ENCODE measurements around the gene NRP1.

DNA sequence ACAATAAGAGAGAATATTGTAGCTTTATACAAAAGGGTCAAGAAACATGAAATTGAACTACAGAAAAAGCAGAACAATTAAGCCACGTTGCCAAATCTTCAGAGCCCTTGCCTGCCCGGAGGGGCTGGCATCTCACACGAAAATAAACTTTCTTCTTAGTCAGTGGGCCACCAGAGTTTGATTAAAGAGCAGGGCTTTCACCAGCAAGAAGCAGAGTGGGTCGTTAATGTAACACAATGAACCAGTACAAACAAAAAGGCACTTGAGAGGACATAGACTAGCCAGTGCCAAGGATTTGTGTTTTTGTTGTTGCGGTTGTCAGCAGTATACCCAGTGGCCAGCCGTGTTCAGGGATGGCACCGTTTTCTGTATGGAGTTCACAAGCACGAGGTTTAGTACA lies 155.4 kb downstream of the NRP1 start:
- TF ChIP-seq EZH2 (IDR thresholded peaks at IDR 0.05; ENCODE audit: borderline replicate concordance, low read depth, low read length, severe bottlenecking) (no peak), POLR2A (IDR thresholded peaks at IDR 0.05; ENCODE audit: low read depth, low read length) (no peak), MYC (IDR thresholded peaks at IDR 0.05; ENCODE audit: low read depth, low read length) (no peak), POLR2AphosphoS5 (IDR thresholded peaks at IDR 0.05; ENCODE audit: insufficient read depth, low read depth, low read length) (no peak), FOS (IDR thresholded peaks at IDR 0.05; ENCODE audit: borderline replicate concordance, insufficient read depth, low read length) (no peak), JUN (IDR thresholded peaks at IDR 0.05; ENCODE audit: borderline replicate concordance, insufficient read depth, insufficient read length, low read depth) (no peak), GATA2 (IDR thresholded peaks at IDR 0.05; ENCODE audit: insufficient read depth, insufficient read length, low read depth, low read length) (no peak)
- TF ChIP-seq, protein P1, sequence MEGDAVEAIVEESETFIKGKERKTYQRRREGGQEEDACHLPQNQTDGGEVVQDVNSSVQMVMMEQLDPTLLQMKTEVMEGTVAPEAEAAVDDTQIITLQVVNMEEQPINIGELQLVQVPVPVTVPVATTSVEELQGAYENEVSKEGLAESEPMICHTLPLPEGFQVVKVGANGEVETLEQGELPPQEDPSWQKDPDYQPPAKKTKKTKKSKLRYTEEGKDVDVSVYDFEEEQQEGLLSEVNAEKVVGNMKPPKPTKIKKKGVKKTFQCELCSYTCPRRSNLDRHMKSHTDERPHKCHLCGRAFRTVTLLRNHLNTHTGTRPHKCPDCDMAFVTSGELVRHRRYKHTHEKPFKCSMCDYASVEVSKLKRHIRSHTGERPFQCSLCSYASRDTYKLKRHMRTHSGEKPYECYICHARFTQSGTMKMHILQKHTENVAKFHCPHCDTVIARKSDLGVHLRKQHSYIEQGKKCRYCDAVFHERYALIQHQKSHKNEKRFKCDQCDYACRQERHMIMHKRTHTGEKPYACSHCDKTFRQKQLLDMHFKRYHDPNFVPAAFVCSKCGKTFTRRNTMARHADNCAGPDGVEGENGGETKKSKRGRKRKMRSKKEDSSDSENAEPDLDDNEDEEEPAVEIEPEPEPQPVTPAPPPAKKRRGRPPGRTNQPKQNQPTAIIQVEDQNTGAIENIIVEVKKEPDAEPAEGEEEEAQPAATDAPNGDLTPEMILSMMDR (IDR thresholded peaks at IDR 0.05; ENCODE audit: extremely low read depth in 1 of 2, insufficient read depth in 1 of 2, low read depth in 1 of 2, low read length in 2 of 2): no peak
- TF ChIP-seq, protein P2, sequence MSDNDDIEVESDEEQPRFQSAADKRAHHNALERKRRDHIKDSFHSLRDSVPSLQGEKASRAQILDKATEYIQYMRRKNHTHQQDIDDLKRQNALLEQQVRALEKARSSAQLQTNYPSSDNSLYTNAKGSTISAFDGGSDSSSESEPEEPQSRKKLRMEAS (IDR thresholded peaks at IDR 0.05; ENCODE audit: insufficient read depth, insufficient read length): no peak

Data from endothelial cell of umbilical vein (primary cell).